DMS53 (cell line): ENCODE results near the gene OTOL1.

Source experiments
- DNase-seq: peaks from one replicate; lab custom pipeline; 2025; lab: John Stamatoyannopoulos, UW

Gene OTOL1

GRCh38 chr3:161545824-161546223, 49.2 kb downstream of the OTOL1 start:
- DNase-seq, result no peak

GRCh38 chr3:161548301-161548700, 51.7 kb downstream of the OTOL1 start:
- peak; percentile 22 for DNase-seq

GRCh38 chr3:161549261-161549660, 52.7 kb downstream of the OTOL1 start:
- peak; percentile 33 for DNase-seq

- DNase-seq, result peak; percentile 15
Measured at GRCh38 chr3:161550491-161551195, 54.0 kb downstream of the OTOL1 start.

- DNase-seq, result peak; percentile 70
Measured at GRCh38 chr3:161551697-161552096, 55.1 kb downstream of the OTOL1 start.

- DNase-seq, result no peak
Measured at GRCh38 chr3:161552984-161553560, 56.5 kb downstream of the OTOL1 start.
